GM18511 (cell line): Measurements from ENCODE around the gene LYZ.
A peak's percentile ranks its signal among the peaks of the same experiment; 100 is the strongest.
"Not testable (repeated sequence)": the region's sequence is repeated elsewhere in the genome, so short reads cannot be mapped to it uniquely, and the experiment has no call there.

Experiments
- ATAC-seq: cut with Tn5 transposase; IDR thresholded peaks from one replicate; pipeline ENCODE4 v1.9.1; 2021; ENCODE audit warnings: mild to moderate bottlenecking, moderate library complexity; ENCODE audit not compliant: unreplicated experiment

The LYZ gene

DNA sequence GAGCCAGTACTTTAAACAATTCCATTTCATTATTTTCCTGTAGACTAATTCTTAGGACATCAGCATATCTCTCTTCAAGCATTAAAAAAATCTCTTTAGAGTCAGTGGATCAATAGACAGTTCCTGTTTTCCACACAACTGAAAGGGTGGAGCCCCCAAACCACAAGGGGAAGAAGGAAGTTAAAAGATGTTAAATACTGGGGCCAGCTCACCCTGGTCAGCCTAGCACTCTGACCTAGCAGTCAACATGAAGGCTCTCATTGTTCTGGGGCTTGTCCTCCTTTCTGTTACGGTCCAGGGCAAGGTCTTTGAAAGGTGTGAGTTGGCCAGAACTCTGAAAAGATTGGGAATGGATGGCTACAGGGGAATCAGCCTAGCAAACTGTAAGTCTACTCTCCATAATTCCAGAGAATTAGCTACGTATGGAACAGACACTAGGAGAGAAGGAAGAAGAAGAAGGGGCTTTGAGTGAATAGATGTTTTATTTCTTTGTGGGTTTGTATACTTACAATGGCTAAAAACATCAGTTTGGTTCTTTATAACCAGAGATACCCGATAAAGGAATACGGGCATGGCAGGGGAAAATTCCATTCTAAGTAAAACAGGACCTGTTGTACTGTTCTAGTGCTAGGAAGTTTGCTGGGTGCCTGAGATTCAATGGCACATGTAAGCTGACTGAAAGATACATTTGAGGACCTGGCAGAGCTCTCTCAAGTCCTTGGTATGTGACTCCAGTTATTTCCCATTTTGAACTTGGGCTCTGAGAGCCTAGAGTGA is at the start of gene LYZ:
Gene LYZ (plus strand): TSS at position 220 of the 777 bp plus-strand sequence. CDS start 28 bp downstream, at position 248.
- no peak for ATAC-seq

DNA sequence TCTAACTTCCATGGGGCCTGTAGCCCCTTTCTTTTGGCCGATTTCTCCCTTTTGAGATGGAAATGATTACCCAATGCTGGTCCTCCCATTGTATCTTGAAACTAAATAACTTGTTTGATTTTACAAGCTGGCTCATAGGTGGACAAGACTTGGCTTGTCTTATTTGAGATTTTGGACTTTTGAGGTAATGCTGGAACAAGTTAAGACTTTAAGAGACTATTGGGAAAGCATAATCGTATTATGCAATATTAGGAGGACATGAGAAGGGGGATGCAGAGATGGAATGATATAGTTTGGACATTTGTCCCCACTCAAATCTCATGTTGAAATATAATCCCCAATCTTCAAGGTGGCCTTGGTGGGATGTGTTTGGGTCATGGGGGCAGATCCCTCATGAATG is 49.2 kb upstream of the LYZ start:
- ATAC-seq, result no peak

DNA sequence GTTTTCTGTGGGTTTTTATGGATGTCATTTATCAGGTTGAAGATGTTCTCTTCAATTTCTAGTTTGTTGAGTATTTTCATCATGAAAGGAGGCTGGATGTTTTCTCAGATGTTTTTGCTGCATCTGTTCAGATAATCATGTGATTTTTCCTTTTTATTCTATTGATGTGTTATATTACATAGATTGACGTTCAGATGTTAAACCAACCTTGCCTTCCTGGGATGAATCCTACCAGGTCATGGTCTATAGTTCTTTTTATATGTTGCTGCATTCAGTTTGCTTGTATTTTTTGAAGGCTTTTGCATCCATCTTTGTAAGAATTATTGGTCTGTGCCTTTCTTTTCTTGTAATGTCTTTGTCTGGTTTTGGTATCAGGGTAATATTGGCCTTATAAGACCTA is 43.9 kb upstream of the LYZ start:
- no peak for ATAC-seq

DNA sequence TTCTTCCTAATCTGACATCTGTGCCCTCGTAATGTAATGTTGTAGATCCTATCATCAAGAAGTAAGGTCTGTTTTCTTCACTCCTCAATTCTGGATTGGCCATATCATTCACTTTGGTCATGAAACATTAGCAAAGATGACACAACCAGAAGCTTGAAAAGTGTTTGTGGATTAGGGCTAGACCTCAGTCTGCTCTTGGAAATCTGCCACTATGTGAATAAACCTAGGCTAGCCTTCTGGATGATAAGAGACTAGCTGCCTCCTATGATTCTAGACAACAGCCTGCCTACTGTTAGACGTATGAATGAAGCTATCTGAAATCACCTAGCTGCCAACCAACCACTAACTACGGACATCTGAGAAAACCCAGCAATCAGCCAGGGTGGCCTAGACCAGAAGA is 38.7 kb upstream of the LYZ start:
- no peak for ATAC-seq

DNA sequence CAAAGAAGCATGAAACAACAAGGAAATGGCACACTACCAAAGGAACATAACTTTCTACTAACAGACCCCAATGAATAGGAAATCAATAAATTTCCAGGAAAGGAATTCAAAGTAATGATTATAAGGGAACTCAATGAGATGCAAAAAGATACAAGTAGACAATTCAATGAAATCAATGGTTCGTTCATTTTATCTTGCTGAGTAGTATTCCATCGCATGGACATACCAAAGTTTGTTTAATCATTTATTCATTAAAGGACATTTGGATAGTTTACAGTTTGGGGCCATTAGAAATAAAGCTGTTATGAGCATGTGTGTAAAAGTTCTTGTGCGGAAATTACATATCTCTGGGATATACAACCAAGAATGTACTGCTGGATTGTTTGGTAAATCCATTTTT is 35.0 kb upstream of the LYZ start:
- ATAC-seq, result no peak

DNA sequence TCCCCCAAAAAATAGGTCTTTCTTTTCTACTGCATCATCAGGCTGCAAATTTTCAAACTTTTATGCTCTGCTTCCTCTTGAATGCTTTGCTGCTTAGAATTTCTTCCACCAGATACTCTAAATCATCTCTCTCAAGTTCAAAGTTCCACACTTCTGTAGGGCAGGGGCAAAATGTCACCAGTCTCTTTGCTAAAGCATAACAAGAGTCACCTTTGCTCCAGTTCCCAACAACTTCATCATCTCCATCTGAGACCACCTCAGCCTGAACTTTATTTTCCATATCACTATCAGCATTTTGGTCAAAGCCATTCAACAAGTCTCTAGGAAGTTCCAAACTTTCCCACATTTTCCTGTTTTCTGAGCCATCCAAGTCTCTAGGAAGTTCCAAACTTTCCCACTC is 31.4 kb upstream of the LYZ start:
- not testable (repeated sequence) for ATAC-seq

DNA sequence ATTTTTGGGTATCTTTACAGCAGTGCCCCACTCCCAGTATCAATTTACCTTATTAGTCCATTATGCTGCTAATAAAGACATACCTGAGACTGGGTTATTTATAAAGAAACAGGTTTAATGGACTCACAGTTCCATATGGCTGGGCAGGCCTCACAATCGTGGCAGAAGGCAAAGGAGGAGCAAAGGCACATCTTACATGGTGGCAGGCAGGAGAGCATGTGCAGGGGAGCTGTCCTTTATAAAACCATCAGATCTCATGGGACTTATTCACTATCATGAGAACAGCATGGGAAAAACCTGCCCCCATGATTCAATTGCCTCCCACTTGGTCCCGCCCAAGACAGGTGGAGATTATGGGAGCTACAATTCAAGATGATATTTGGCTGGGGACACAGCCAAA is 30.9 kb upstream of the LYZ start:
- not testable (repeated sequence) for ATAC-seq

DNA sequence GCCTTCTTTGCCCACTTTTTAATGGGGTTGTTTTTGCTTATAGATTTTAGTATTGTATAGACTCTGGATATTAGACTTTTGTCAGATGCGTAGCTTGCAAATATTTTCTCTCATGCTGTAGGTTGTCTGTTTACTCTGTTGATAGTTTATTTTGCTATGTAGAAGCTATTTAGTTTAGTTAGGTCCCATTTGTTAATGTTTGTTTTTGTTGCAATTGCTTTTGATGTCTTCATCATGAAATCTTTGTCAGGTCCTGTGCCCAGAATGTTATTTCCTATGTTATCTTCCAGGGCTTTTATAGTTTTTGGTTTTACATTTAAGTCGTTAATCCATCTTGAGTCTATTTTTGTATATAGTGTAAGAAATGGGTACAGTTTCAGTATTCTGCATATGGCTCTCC is 30.0 kb upstream of the LYZ start:
- no peak for ATAC-seq

DNA sequence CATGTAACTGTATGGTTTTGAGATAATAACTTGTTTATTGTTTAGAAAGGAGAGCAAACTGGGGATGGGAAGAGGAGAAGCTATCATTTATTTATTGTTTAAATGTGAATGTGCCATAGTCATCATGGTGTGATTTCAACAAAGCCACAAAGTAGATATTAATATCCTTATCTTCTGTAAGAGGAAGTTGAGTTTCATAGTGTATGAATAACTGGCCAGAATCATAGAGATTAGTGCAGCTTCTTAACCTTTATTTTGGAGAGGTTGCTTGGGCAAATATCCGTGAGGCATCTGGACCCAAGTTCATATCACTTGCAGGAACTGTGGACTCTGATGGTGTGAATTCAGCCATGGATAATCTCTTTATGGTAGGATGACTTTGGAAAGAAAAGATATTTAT is 26.8 kb upstream of the LYZ start:
- ATAC-seq, result no peak

DNA sequence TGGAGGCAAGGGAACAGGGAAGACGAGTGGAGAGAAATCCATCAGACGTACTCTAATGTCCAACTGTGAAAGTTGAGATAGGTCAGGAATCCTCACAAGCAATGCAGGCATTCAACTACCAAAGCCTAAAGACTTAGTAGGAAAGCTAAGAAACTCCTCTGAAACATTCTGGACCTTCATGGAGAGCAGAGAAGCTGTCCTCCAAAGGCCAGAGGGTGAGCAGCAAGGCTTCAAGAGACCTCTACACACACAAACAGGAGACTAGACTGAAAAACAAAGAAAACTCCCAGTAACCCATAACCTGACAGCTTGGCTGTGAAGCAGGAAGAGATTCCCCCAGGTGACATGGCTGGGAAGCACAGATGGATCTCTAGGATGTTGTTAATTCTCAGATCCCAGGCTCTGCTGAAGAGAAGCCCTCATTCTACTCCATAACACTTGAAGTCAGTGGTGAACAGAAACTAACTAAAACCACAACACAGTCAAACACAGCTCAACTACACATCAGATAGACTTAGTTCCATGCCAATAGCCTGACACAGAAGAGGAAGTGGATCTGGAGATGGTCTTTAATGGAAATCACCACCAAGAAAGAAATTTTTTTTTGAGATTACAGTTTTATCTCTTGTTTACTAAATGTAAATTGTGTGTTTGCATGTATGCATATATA is 23.2 kb upstream of the LYZ start:
- ATAC-seq, result peak; percentile 99

DNA sequence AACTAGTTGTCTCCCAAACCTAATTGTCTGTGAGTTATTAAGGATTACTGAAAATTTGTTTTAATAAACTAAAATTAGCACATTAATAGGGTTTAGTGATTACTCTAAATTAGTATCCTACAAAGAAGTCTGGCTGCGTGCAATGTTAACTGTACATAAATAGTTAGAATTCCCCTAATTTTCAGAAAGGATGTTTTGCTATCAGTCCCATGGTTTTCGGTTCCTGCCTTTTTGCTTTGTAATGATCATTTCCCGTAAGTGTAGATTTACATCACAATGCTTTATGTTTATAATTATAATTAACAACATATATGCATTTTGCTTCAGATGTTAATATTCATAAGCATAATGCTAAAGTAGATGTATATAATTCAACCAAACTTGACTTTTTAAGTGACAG is 19.8 kb upstream of the LYZ start:
- no peak for ATAC-seq

DNA sequence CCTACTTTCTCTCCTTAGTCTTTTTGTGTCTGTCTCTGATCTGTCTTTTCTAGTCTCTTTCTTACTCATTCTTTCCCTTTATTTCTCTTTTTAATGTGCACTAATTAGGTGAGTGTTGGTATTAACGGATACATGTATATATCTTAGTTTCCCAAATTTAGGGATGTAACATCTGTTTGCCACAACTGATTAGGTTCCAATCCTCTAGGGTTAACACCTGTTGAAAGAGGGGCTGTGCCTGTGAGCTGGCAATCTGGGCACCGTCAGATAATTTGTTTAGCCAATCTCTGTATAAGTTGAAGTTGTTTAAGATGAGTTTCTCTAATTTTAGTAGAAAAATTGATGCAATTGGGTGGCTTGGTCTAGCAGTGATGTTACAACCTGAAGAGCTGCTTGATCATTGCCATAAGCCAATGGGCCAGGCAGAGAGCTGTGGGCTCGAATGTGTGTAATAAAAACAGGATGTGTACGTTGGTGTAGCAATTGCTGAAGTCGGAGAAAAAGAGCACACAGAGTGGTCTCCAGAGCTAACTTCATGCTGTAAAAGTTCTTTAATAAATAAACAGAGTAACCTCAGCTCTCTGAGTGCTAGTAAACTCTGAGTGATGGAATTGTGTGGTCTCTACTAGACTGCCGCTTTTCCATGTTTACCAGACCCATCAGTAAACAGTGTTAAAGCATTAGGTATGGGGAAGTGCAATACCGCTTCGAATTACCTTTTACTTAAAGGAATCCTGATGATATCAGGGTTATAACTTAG is 18.3 kb upstream of the LYZ start:
- no peak for ATAC-seq

DNA sequence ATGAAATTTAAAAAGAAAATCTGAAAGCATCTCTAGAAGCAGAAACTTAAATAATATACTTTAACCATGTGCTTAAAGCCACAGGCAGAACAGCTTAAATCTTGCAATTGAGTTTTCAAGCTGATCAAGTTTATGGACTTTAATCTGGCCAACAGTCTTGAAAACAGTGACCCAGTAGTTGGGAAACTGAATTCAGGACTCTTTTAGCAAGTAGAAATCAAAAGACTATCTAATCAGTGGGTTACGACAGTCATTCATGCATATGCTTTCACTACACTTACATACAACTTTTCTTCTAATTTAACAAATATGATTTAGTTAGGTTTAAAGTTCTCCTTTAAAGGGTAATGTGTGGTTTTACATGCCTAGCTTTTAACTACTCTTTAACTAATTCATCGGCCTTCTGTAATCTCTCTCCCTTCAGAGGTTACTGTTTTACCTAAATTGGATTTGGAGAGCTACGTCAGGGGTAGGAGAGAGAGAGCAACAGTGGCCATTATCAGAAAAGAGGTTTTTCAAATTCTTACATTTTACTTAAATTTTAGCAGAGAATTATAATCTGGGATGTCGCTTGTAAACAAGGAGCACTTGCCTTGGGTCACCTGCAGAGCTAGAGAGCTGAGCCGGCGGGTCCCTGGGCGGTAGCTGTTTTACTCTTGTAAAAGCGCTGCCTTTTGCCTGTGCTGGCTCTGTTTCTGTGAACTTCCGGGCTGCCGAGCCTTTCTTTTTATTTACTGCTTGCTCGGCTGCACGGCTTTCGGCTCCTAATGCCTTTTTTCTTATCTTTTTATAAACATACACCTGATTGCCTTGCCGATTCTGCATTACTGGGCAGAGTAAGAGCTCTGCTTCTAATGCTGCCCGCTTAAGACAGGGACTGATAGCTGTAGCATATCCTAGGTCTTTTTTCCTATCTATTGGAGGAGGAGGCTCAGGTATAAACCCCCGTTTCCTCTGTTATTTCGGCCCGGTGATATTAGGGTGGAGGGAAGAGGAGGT is 17.4 kb upstream of the LYZ start:
- peak; percentile 89 for ATAC-seq

DNA sequence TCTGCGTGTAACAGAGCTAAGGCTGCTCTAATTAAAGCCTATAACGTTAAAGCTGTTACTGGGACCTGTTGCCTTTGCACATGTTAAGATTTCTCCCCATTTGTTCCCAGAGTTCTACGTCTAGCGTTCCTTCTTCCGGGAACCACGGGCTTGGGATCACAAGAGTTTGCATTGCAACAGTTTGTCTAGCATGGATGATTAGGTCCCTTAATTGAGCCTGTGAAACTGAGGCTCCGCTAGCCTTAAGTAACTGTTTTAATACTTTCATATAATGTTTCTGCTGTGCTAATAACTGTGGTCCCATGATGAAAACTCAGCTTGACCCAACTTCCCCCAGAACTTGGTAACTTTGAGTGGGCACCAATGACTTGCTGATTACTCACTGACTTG is 16.7 kb upstream of the LYZ start:
- no peak for ATAC-seq

DNA sequence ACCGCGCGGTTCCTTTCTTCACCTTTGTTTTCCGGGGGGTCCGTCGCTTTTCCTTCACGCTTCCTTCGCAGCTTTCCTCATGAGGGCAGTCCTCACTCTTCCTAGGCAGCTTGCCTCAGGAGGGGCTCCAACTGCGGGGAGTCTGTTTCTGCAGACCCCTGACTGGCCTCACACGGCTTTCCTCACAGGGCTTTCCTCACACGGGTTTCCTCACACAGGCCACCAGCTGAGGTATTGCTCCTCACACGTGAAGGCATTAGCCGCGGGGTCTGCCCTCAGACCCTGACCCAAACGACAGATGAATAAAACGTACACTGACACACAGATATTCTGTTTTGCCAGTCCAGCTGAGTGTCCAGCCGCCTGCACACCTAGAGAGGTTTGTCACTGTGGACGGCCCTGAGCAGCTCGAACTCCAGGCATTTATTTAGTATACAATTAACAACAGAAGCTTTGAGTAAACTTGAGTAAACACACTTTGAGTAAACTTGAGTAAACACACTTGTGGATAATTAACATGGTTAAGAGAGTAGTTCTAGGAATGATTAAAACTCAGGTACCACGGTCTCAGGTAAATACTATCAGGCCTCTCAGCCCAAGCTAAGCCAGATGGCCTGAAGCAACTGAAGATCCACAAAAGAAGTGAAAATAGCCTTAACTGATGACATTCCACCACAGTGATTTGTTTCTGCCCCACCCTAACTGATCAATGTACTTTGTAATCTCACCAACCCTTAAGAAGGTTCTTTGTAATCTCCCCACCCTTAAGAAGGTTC is 16.1 kb upstream of the LYZ start:
- no peak for ATAC-seq

DNA sequence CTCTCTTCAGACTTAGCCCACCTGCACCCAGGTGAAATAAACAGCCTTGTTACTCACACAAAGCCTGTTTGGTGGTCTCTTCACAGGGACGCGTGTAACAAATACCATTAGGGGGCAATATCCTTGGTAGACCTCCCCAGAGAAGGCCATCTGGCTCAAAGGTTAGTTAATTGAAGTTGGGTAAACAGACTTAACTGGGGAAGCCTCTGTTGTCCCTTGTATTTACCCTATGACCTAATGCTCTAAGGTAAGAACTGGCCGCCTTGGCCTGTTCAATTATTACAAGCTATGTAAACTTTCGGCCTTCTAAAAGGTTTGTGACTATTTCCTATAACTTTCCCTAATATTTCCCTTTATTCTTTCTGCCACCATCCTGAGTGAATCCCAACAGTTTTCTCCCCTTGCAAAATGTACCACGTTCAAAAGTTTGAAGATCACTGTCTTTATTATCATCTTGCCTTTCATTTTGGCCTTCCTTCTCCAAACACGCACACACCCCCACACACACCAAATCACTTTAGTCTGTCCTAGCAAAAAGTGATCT is 15.3 kb upstream of the LYZ start:
- no peak for ATAC-seq

DNA sequence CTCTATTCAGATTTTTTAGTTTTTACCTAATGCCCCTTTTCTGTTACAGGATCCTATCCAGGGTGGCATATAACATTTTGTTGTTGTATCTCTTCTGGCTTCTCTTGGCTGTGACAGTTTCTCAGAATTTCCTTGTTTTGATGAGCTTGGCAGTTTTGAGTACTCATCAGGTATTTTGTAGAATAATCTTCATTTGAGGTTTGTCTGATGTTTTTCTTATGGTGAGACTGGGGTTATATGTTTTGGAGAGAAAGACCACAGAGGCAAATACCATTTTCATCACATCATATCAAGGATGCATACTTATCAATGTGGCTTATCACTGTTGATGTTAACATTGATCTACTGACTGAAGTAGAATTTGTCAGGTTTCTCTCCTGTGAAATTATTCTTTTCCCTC is 14.0 kb upstream of the LYZ start:
- ATAC-seq, result no peak

DNA sequence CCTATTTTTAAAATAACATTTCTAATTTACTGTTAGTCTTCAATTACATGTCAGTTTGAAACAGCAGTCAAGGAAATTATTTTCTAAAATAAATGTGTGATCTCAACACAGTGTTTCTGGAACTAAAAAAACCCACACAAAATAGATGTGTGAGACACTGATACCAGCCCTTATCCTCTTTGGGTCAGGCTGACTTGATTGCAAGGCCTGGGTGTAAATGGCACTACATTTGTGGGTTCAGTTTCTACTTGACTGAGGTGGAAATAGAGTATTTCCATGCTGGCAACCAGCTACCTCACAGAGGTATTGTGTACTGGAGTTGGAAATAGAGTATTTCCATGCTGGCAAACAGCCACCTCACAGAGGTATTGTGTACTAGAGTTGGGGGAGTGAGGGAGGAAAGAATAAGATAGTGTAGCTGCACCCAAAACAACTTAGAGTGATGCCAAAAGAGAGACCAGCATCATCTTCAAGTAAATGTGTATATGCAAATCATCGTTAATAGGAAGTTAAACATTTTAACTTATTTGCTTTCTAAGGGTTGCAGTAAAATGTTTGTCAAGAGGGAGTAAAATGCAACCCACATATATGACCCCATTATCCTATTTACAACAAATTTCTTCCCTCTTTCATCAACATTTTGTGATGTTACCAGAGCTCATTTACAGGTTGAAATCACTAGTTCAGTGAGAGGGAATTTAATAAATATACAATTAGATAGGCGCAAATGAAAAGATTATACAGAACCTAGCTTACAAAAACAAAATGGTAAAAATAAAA is 10.7 kb upstream of the LYZ start:
- ATAC-seq, result no peak
